ENCODE data around the gene MMGT1. TPM values are rescaled to one million over a fixed set of nuclear protein-coding genes. Genes with fewer than 3 reads are reported as not detected.
A peak's percentile ranks its signal among the peaks of the same experiment; 100 is the strongest.

The MMGT1 gene
- total RNA-seq (2014; rRNA removed; shearing (Covaris generic)) = 15.5 and 17.4 TPM in 2 replicates

DNA sequence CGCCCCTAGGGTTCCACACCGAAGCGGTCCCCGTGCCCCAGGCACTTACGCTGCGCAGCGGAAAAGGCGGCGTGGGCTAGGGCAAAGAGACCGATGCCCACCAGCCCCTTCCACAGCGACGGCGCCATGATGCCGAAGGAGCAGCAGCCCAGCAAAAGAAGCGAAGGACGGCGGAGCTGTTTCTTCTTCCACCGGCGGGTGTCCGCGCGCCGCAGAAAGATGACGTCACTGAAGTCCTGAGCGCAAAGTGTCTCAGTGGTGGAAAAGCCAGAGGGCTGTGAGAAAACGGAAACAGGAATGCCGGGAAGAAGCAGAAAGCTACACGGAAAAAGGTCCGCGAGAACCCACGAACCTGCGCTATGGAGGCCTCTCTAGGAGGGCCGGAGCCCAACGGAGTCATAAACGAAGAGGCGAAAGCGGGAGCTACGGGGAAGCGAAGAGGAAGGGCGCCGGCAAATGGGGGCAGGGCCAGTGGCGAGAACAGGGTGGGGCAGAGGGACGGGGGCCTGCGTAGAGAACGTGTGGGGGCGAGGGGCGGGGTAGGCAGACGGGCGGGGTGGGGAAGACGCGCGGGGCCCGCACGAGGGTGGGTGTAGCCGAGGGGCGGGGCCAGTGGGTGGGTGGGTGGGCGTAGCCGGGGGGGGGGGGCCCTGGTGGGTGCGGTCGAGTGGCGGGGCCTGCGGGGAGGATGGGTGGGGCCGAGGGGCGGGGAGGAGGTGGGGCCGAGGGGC is at the start of gene MMGT1:
Gene MMGT1, minus strand, starts transcription at position 441 of the 731 bp plus-strand sequence. Its CDS starts 313 bp downstream, at position 128.
- DNase-seq = peak; percentile 92
- peak within 1 kb of the TSS; percentile 70 for H3K4me3 ChIP-seq (ENCODE audit: insufficient read depth, low read depth, low read length)
- no peaks in the 10 kb centered on the region for H3K27me3 ChIP-seq (ENCODE audit: control insufficient read depth, insufficient read depth, low read length)
- no peaks in the 10 kb centered on the region for H3K36me3 ChIP-seq (replicated peaks; ENCODE audit: control insufficient read depth, insufficient read depth, low read length)

DNA sequence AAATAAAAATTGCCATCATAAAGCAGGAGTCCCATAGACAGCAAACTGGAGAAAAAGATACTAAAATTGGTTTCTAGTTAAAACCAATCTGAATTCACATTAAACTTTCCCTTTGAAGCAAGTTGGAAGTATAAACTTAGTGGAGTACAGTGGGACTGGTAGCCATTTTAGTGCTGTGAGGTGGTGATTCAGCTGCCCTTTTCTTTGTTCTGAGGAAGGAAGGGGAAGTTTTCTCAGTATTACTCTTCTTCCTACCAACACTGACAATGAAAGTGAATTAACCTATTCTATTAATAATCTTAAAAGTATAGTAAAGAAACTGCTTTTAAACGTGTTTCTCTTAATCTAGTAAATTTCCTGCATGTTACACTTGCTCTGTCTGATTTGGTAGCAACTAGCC is 48.1 kb upstream of the MMGT1 start:
- H3K36me3 ChIP-seq (replicated peaks; ENCODE audit: control insufficient read depth, insufficient read depth, low read length) = no peaks in the 10 kb centered on the region
- H3K27me3 ChIP-seq (ENCODE audit: control insufficient read depth, insufficient read depth, low read length) = no peaks in the 10 kb centered on the region
- no peak overlapping the region for H3K4me3 ChIP-seq (ENCODE audit: insufficient read depth, low read depth, low read length)
- no peak for DNase-seq

DNA sequence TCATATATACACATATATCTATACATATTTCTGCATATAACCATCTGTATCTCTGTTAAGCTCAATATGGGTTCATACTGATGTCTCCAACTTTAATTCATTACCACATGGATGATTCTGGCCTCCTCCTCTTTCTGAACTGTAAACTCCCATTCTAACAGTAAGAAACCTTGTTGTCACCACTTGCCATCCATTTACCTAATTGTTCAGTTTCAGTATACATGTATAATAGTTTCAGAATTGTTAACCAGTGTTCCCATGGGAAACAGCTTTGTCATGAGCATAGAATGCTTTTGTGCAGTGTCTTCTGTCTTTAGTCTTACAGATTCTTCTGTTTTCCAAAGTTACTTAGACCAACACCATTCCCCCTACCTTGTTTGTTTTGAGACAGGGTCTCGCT is 47.4 kb upstream of the MMGT1 start:
- no peak overlapping the region for H3K4me3 ChIP-seq (ENCODE audit: insufficient read depth, low read depth, low read length)
- DNase-seq = no peak
- H3K27me3 ChIP-seq (ENCODE audit: control insufficient read depth, insufficient read depth, low read length) = no peaks in the 10 kb centered on the region
- H3K36me3 ChIP-seq (replicated peaks; ENCODE audit: control insufficient read depth, insufficient read depth, low read length) = no peaks in the 10 kb centered on the region

DNA sequence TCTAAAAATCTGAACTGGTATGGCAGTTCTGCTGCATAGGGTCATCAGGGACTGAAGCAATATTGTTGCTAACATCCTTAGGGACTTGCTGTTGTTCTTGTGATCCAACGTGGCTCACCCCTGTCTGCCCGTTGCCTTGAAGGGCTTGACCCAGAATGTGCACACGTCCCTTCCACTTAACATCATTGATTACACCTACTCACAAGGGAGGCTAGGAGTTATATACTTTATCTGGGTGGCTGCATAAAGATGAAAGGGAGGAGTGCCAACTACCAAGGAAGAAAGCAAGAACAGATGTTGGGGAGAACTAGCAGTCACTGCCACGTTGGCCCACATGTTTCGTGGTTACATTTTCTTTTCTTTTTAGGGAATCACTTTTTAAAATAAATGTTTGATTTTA is 45.4 kb upstream of the MMGT1 start:
- H3K4me3 ChIP-seq (ENCODE audit: insufficient read depth, low read depth, low read length) = no peak overlapping the region
- H3K36me3 ChIP-seq (replicated peaks; ENCODE audit: control insufficient read depth, insufficient read depth, low read length) = no peaks in the 10 kb centered on the region
- H3K27me3 ChIP-seq (ENCODE audit: control insufficient read depth, insufficient read depth, low read length) = no peaks in the 10 kb centered on the region
- DNase-seq = no peak

- DNase-seq = no peak
- H3K27me3 ChIP-seq (ENCODE audit: control insufficient read depth, insufficient read depth, low read length) = no peaks in the 10 kb centered on the region
- no peak overlapping the region for H3K4me3 ChIP-seq (ENCODE audit: insufficient read depth, low read depth, low read length)
- no peaks in the 10 kb centered on the region for H3K36me3 ChIP-seq (replicated peaks; ENCODE audit: control insufficient read depth, insufficient read depth, low read length)
Measured at GRCh38 chrX:136016881-136017280, 43.1 kb upstream of the MMGT1 start.

GRCh38 chrX:136015016-136015415 is 41.2 kb upstream of the MMGT1 start:
- Histone ChIP-seq H3K4me3 (ENCODE audit: insufficient read depth, low read depth, low read length) (no peak overlapping the region), H3K36me3 (replicated peaks; ENCODE audit: control insufficient read depth, insufficient read depth, low read length) (no peaks in the 10 kb centered on the region), H3K27me3 (ENCODE audit: control insufficient read depth, insufficient read depth, low read length) (no peaks in the 10 kb centered on the region)
- DNase-seq = no peak

GRCh38 chrX:135988245-135988644 is 14.5 kb upstream of the MMGT1 start:
- H3K36me3 ChIP-seq (replicated peaks; ENCODE audit: control insufficient read depth, insufficient read depth, low read length) = no peaks in the 10 kb centered on the region
- no peak overlapping the region for H3K4me3 ChIP-seq (ENCODE audit: insufficient read depth, low read depth, low read length)
- H3K27me3 ChIP-seq (ENCODE audit: control insufficient read depth, insufficient read depth, low read length) = no peaks in the 10 kb centered on the region
- no peak for DNase-seq

DNA sequence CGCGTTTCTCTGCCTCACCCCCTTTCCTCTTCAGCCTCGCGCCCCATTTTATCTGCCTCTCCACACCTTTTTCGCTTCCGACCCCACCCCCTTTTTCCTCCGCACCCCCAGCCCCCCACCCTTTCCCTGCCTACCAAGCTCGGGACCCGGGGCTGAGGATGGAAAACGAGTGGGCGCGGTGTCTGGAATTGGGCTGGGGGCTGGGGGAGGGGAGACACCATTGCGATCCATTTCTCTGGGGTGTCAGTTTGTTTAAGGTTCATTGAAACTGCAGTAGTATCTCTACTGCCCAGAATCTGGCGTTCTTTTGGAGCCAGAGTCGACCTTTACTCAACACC is 12.2 kb upstream of the MMGT1 start:
- Histone ChIP-seq H3K36me3 (replicated peaks; ENCODE audit: control insufficient read depth, insufficient read depth, low read length) (no peaks in the 10 kb centered on the region), H3K4me3 (ENCODE audit: insufficient read depth, low read depth, low read length) (peak overlapping the region; percentile 74), H3K27me3 (ENCODE audit: control insufficient read depth, insufficient read depth, low read length) (no peaks in the 10 kb centered on the region)
- peak; percentile 31 for DNase-seq

DNA sequence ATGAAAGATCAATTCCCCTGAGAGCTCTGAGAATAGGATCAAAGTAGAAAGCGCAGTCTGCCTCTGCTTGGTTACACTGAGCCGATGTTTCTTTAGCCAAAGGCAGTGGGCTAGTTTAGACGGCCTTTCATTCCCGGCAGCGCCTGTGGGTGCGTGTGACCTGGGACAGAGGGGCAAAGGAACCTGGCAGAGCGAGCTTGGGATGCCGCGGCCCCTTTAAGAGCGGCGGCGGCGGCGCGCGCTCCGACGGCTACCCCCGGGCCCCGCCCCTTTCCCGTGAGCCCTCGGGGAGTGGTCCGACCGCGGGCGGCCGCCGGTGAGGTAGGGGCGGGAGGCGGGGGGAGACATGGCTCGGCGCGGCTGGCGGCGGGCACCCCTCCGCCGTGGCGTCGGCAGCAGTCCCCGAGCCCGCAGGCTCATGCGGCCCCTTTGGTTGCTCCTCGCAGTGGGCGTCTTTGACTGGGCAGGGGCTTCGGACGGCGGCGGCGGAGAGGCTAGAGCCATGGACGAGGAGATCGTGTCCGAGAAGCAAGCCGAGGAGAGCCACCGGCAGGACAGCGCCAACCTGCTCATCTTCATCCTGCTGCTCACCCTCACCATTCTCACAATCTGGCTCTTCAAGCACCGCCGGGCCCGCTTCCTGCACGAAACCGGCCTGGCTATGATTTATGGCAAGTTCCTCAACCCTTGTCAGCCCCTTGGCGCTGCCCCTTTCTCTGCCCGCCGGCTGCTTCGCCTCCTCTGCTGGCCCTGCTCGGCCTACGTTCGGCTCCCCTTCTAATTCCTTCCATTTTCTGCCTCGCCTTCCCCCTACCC is 11.6 kb upstream of the MMGT1 start, which contains the start of gene SLC9A6:
Gene SLC9A6, plus strand, starts transcription at position 279 of the 816 bp plus-strand sequence. Its CDS starts 224 bp downstream, at position 503.
- no peaks in the 10 kb centered on the region for H3K36me3 ChIP-seq (replicated peaks; ENCODE audit: control insufficient read depth, insufficient read depth, low read length)
- peak; percentile 91 for DNase-seq
- H3K4me3 ChIP-seq (ENCODE audit: insufficient read depth, low read depth, low read length) = peak within 1 kb of the TSS; percentile 74
- no peaks in the 10 kb centered on the region for H3K27me3 ChIP-seq (ENCODE audit: control insufficient read depth, insufficient read depth, low read length)

DNA sequence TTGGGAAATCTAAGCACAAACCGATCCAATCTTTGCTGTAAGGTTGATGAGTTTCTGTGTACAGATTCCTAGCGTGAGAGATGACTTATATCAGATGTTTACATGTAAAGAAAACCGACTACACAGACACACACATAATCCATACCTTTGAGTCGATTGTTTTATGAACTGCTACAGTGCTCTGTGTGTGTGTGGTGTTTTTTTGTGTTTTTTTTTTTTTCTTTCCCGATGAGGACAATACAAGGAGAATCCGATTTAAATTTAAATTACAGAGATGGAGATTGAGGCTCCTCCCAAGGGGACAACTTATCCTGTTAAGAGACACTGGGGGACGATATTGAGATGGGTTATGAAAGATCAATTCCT is 11.0 kb upstream of the MMGT1 start:
- Histone ChIP-seq H3K36me3 (replicated peaks; ENCODE audit: control insufficient read depth, insufficient read depth, low read length) (no peaks in the 10 kb centered on the region), H3K4me3 (ENCODE audit: insufficient read depth, low read depth, low read length) (peak overlapping the region; percentile 45), H3K27me3 (ENCODE audit: control insufficient read depth, insufficient read depth, low read length) (no peaks in the 10 kb centered on the region)
- no peak for DNase-seq

- H3K4me3 ChIP-seq (ENCODE audit: insufficient read depth, low read depth, low read length) = no peak overlapping the region
- H3K36me3 ChIP-seq (replicated peaks; ENCODE audit: control insufficient read depth, insufficient read depth, low read length) = no peaks in the 10 kb centered on the region
- no peaks in the 10 kb centered on the region for H3K27me3 ChIP-seq (ENCODE audit: control insufficient read depth, insufficient read depth, low read length)
- no peak for DNase-seq
Measured at GRCh38 chrX:135984256-135984655, 10.5 kb upstream of the MMGT1 start.

- Histone ChIP-seq H3K27me3 (ENCODE audit: control insufficient read depth, insufficient read depth, low read length) (no peaks in the 10 kb centered on the region), H3K36me3 (replicated peaks; ENCODE audit: control insufficient read depth, insufficient read depth, low read length) (no peaks in the 10 kb centered on the region), H3K4me3 (ENCODE audit: insufficient read depth, low read depth, low read length) (no peak overlapping the region)
- DNase-seq = no peak
Measured at GRCh38 chrX:135982860-135983259, 9.1 kb upstream of the MMGT1 start.

- Histone ChIP-seq H3K36me3 (replicated peaks; ENCODE audit: control insufficient read depth, insufficient read depth, low read length) (no peaks in the 10 kb centered on the region), H3K27me3 (ENCODE audit: control insufficient read depth, insufficient read depth, low read length) (no peaks in the 10 kb centered on the region), H3K4me3 (ENCODE audit: insufficient read depth, low read depth, low read length) (no peak overlapping the region)
- DNase-seq = no peak
Measured at GRCh38 chrX:135981668-135982067, 7.9 kb upstream of the MMGT1 start.

DNA sequence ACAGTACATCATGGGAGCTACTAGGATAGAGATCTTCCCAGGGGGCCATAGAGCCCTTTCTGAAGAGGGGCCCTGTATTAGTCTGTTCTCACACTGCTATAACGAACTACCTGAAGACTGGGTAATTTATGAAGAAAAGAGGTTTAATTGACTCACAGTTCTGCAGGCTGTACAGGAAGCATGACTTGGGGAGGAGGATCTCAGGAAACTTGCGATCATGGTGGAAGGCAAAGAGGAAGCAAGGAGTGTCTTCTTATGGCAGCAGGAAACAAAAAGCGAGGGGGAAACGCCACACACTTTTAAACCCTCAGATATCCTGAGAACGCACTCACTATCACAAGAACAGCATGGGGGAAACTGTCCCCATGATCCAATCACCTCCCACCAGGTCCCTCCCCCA is 7.2 kb upstream of the MMGT1 start:
- H3K36me3 ChIP-seq (replicated peaks; ENCODE audit: control insufficient read depth, insufficient read depth, low read length) = no peaks in the 10 kb centered on the region
- no peak overlapping the region for H3K4me3 ChIP-seq (ENCODE audit: insufficient read depth, low read depth, low read length)
- DNase-seq = no peak
- no peaks in the 10 kb centered on the region for H3K27me3 ChIP-seq (ENCODE audit: control insufficient read depth, insufficient read depth, low read length)

GRCh38 chrX:135977611-135978010 is 3.8 kb upstream of the MMGT1 start:
- no peak for DNase-seq
- Histone ChIP-seq H3K4me3 (ENCODE audit: insufficient read depth, low read depth, low read length) (no peak overlapping the region), H3K27me3 (ENCODE audit: control insufficient read depth, insufficient read depth, low read length) (no peaks in the 10 kb centered on the region), H3K36me3 (replicated peaks; ENCODE audit: control insufficient read depth, insufficient read depth, low read length) (no peaks in the 10 kb centered on the region)

Data from H7 (cell line).